Hematopoietic multipotent progenitor cell (in vitro differentiated cells): ENCODE measurements around the gene MRPL42. TPM values are rescaled to one million over a fixed set of nuclear protein-coding genes. Genes with fewer than 3 reads are reported as not detected.

Experiments
- DNase-seq, 3 donors: peaks; one replicate each; pipeline ENCODE4 v3.0.0-alpha.2; 2011 to 2015; ENCODE audit warnings: low read depth in 2 of 3, low spot score in 2 of 3
- total RNA-seq: library from RNA; depleted of rRNA; stranded (reverse); fragments of >200 nt; gene quantifications from one replicate; pipeline ENCODE4 v1.2.3, GENCODE V29; 2012

MRPL42 gene
- total RNA-seq, 1 donor = 15.3 TPM

DNA sequence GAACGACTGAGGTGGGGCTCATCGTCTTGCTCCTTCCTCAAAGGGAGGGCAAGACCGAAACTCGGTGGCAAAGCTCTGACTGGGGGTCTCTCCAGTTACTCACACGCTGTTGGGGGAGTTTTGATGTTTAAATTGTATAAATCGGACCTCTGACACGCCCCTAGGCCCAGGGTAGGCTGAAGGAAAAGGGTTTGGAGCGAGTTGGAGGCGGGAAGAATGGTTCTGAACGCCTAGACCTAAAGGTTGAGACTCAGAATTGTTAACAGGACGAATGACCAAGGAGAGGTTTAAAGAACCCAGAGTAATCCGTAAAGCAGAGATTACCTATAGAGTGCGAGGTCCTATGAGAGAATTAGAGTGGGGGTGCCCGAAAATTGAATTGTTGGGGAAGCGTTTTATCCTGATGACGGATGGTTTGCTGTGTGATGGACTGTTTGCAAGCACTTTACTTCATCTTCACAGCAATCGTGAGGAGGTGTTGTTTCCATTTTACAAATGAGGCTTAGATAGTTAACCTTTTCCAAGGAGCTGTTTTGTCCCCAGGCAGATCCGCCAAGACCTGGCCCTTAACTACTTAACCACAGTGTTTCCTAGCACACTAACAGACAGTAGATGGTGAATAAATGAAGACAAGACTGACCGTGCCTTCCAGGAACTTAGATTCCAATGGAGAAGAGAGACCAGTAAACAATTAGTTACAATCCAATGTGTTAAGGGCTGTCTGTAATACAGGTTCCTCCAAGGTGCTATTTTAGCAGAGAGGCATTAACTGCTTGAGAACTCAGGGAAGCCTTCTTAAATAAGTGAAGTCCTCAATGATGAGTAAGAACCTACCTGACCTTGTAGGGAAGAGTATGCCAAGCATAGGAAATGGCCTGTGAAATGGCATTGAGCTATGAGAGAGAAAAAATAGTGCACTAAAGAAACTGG is 24.6 kb upstream of the MRPL42 start:
- no peak for DNase-seq

DNA sequence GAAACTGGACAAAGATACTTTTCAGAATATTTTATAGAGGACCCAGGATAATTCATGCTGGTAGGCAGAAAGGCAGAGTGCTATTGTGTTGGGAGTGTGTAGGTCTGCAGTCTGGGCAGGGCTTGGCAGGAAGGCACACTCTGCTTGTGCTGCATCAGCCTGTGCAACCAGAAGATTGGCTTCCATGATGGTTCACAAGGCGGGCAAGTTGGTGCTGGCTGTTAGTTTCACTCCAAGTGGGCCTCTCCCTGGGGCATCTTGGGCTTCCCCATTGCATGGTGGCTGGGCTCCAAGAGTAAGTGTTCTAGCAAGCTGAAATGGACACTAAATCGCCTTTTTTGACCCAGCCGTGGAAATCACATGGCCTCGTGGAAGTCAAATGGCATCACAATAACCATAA is 23.7 kb upstream of the MRPL42 start:
- DNase-seq = no peak

DNA sequence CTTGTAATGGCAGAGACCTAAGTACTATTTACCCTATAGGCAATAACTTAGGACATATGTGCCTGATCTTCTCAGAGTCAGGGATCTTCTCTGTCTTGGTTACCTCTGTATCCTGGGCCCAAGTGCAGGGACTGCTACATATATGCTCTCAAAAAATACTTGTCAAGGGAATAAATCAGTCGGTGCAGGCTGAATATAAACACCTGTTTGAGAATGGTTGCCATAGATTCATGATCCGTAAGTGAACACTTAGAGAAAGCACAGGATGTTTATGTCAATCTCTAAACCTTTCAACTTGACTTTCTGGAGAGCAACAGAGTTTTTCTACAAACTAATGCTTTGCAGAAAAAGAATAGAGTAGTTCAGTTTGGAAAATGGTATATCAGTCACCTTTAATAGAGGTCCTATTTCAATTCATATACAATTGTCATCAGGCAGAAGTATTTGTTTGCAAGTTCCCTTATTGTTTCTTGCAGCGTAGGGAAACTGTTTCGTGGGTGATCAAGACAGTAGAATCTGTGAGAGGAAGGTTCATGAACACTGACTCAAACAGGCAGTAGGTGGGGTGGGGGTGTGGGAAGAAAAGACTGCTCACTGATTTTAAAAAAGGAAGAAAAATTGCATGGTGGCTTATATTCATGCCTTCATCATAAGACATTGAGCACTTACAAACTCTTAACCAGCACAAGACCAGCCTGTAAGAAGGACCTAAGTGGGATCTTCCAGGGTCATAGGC is 19.6 kb upstream of the MRPL42 start:
- DNase-seq = no peak

DNA sequence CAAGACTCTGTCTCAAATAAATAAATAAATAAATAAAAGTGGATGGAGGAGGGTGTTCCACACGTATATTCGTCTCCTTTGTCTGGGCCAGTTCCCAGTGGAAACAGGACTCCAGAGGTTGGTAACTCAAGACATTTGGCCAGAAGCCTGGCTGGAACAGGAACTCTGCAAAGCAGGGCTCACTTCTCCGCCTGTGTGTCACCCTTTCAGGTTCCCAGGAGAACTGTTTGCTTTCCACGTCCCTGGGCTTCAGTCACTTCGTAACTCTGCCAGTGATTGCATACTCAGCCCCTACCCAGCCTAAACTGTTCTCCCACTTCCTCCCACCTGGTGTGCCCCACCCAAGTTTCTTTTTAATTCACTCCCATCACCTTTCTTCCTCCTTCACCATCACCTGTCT is 18.5 kb upstream of the MRPL42 start:
- DNase-seq = no peak

DNA sequence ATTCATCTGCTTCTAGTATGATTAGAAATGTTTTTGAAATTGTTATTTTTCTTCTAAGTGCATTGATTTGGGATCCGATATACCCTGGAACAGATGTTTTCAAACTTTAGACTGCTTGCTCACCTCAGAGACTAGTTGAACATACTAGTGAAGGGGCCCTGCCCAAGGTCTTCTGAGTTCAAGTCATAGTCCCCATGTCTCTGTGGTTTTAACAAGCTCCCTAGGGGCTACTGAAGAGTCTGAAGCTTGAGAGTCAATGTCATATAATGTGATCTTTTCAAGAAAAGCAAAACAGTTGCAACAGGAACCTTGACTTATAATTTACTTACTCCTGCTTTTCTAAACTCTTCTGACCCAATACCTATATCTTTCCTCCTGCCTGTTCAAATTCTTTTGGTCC is 18.0 kb upstream of the MRPL42 start:
- no peak for DNase-seq

DNA sequence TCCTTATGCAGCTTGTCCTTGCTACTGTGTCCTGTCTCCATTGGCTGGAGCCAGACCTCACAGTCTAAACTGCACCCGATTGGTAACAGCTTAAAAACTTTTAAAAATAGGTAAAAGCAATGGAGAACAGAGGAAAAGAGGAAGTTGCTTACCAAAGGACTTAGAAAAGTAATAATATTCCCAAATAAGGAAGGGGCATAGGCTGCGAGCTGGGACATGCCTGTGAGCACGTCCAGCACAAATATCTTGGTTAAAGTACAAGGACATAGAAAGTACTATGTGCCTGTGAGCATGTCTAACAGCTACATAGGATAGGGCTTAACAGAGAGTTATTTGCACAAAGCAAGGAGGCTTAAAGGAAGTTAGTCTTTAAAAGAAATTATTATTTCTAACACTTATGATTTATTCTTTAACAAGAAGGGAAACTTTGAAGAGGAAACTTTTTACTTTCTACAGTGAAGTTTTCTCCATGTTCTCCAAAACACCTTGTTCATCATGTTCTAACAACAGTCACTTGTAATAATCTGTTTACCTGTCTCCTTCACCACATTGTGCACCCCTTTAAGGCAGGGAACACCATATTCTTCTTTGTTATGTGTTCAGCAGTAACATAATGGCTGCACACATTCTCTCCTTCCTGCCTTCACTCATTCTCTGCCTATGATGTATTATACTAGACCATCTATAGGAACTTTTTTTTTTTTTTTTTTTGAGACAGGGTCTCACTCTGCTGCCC is 15.7 kb upstream of the MRPL42 start:
- no peak for DNase-seq

DNA sequence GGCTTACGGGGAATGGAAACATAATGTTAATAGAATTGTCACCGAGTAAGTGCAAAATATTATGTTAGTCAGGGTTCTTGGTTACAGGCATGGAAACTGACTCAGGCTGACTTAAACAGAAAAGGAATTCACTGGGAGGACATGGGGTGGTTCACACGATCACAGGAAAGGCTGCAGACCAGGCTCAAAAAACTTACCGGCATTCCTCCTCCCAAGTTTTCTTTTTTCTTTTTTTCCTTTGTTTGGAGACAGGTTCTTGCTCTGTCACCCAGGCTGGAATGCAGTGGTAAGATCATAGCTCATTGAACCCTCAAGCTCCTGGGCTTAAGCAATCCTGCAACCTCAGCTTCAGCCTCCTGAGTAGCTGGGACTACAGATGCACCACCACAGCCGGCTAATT is 13.7 kb upstream of the MRPL42 start:
- DNase-seq = no peak

DNA sequence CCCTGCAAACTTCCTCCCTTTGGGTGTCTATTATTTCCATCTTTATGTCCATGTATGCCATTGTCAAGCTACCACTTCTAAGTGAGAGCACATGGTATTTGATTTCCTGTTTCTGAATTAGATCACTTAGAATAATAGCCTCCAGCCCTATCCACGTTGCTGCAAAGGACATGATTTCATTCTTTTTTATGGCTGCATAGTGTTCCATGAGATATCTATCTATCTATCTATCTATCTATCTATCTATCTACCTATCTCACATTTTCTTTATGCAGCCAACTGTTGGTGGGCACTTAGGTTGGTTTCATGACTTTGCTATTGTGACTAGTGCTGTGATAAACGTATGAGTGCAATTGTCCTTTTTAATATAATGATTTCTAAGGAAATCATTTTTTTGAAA is 11.2 kb upstream of the MRPL42 start:
- no peak for DNase-seq

DNA sequence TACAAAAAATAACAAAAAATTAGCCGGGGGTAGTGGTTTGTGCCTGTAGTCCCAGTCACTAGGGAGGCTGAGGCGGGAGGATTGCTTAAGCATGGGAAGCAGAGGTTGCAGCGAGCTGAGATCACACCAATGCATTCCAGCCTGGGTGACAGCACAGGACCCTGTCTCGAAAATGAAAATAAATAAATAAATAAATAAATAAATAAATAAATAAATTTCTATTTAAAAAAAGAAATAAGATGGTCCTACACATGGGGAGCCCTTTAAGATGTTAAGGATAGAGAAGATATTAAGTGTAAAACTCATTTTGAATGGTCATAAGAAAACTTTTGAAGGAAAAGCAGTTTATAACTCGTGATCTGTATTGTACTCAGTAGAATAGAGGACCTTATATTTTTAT is 8.2 kb upstream of the MRPL42 start:
- DNase-seq = no peak

DNA sequence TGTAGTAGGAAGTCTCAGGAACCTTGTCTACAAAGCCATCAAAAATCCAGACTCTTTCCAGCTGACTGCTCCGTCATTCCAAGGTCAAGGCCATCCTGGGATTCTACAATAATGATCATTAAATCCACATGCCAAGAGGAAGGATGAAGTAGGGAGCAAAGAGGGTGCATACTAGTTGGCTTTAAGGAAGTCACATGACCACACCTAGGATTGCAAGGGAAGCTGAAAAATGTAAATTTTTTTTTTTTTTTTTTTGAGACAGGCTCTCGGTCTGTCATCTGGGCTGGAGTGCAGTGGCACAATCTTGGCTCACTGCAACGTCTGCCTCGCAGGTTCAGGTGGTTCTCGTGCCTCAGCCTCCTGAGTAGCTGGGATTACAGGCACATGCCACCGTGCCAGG is 7.3 kb upstream of the MRPL42 start:
- no peak for DNase-seq

DNA sequence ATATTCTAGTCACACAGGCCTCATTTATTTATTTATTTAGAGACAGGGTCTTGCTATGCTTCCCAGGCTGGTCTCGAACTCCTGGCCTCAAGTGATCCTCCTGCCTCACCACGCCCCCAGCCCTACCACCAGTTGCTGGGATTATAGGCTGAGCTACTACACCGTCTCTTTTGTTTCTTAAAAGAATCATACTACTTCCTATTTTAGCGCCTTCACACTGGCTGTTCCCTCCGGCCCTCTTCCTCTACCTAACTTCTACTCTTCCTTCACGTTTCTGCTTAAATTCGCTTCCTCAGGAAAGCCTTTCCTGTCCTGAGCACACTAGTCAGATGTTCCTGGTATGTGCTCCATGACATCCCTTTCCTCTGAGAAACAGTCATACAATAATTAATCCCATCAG is 6.4 kb upstream of the MRPL42 start:
- no peak for DNase-seq

DNA sequence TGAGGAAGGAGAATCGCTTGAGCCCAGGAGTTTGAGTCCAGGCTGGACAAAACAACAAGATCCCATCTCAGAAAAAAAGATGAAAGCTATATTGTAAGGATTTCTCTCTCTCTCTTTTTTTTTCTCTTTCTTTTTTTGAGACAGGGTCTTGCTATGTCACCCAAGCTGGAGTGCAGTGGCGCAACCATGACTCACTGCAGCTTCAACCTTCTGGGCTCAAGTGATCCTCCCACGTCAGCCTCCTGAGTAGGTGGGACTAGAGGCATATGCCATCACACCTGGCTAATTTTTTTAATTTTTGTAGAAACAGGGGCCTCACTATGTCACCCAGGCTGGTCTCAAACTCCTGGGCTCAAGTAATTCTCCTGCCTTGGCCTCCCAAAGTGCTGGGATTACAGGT is 5.8 kb upstream of the MRPL42 start:
- DNase-seq = no peak

DNA sequence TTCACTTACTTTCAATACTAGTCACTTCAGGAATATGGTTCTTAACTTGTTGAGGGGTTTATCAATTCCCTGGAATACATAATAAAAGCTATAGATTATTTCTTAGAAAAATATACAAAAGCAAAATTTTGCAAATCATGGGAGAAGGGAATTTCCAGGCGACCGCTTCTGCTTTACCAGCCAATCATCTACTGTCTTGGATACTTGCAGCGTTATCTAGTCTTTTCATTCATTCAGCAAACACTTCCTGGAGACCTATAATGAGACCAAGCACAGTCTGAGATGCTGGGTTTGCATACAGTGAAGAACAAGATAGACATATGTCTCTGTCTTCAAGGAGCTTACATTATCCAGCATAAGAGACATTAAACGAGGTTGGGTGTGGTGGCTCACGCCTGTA is 1.5 kb upstream of the MRPL42 start:
- DNase-seq = no peak

DNA sequence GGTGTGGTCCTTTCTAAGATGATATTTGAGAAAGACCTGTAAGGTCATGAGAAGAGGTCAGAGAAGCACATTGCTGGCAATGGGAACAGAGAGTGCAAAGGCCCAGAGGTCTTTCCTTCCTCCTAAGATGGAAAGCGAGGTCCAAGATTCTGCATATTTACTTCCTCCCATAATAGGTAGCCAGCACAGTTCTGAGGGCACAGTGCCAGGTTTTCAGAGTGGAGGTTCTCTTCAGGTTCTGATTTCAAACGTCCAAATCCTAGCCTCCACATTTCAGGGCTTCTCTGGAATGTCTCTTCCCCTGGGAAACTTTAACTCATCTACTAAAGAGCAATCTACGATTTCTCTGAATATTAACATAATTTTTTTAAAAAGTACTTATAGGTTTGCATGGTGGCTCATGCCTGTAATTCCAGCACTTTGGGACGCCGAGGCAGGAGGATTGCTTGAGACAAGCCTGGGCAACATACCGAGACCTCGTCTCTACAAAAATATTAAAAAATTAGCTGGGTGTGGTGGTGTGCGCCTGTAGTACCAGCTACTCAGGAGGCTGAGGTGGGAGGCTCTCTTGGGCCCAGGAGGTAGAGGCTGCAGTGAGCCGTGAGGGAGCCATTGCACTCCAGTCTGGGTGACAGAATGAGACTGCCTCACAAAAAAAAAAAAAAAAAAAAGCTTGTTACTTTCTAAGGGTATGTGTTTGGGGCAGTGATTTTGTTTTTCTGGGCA is 526 bp upstream of the MRPL42 start:
- DNase-seq = no peak

DNA sequence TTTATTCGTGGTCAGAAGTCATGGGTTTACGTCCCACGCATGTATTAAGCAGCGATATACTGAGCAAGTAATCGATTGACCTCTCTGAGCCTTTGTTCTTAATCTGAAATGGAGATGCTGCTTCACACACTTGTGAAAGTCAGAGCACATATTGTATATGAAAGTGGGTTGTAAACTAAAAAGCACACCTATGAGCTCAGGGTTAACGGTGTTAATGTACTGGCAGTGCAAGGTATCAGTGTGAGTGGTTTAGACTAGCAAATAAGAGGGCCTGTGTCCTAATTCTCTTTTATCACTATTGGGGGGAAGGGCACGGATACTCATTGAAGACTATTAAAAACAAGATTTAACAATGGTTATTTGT is 676 bp downstream of the MRPL42 start:
- no peak for DNase-seq

DNA sequence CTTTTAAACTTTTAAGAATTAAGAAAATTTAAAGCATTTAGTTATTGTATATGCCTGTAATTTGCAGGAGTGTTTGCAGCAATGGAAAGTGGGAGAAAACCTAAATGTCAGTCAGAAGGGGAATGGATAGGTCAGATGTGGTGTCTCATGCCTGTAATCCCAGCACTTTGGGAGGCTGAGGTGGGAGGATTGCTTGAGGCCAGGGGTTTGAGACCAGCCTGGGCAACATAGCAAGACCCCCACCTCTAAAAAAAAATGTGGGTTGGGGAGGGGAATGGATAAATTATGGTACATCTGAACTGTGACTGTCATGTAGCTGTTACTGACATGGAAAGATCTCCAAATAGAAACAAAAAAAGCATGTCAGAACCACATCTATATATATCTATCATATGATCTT is 2.1 kb downstream of the MRPL42 start:
- no peak for DNase-seq

DNA sequence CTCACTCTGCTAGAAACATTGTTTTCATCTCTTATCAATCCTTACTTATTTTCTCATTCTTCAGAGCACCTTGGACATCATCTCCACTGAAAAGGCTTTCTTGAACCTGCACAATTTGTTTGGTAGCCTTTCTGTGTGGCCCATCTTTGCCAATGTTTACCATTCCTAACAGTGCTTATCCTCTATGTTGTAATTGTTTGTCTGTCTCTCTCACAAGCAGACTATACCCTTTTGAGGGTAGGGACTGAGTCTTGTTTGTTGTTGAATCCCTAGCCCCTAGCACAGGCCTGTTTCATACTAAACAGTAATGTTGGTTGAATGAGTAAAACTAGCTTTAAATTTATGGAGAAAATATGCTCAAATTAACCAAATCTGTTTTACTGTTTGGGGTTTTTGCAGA is 9.2 kb downstream of the MRPL42 start:
- no peak for DNase-seq

DNA sequence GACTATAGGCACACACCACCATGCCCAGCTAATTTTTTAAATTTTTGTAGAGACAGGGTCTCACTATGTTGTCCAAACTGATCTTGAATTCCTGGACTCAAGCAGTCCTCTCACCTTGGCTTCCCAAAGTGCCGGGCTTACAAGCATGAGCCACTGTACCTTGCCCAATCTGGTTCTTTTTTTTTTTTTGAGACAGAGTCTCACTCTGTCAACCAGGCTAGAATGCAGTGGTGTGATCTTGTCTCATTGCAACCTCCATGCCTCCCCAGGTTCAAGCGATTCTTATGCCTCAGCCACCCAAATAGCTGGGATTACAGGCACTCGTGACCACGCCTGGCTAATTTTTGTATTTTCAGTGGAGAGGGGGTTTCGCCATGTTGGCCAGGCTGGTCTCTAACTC is 15.4 kb downstream of the MRPL42 start:
- no peak for DNase-seq

DNA sequence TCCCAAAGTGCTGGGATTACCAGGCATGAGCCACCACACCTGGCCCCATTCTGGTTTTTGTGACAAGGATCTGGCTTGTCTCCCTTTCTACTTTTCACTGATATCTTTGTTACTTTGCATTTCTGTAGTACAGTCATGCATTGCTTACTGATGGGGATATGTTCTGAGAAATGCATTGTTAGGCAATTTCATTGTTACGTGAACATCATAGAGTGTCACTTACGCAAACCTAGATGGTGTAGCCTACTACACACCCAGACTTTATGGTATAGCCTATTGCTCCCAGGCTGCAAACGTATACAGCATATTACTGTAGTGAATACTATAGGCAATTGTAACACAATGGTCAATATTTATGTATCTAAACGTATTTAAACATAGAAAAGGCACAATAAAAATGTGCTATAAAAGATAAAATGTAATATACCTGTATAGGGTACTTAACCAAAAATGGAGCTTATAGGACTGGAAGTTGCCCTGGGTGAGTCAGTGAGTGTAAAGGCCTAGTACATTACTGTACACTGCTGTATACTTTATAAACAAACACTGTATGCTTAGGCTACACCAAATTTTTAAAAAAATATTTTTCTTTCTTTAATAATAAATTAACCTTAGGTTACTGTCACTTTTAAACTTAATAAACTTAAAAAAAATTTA is 16.0 kb downstream of the MRPL42 start:
- no peak for DNase-seq

DNA sequence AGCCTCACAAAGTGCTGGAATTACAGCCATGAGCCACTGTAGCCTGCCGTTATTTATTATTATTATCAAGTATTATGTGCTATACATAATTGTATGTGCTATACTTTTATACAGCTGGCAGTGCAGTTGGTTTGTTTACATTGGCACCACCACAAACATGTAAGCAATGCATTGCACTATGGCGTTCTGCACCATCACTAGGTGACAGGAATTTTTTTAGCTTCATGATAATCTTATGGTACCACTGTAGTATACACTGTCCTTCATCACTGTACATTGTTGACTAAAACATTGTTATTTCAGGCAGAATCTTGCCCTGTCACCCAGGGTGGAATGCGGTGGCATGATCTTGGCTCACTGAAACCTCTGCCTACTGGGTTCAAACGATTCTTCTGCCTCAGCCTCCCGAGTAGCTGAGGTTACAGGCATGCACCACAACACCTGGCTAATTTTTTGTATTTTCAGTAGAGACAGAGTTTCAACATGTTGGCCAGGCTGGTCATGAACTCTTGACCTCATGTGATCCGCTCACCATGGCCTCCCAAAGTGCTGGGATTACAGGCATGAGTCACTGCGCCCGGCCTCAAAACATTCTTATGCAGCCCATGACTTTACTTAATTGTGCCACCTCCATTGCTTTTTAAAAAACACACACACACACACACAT is 17.1 kb downstream of the MRPL42 start:
- no peak for DNase-seq
